Panc1 (cell line): Measurements from ENCODE around the gene PRR20G. TPM values are rescaled to one million over a fixed set of nuclear protein-coding genes. Genes with fewer than 3 reads are reported as not detected.

Experiments
- ATAC-seq: fragments of 200-7000 bp; cut with Tn5 transposase; 2 replicates; pipeline ENCODE4 v1.9.1; 2020; ENCODE audit warnings: mild to moderate bottlenecking, moderate library complexity
- BruUV-seq: library from RNA; stranded (reverse); fragments of 400-500 nt; replicated peaks from 2 replicates; lab custom pipeline; 2021; lab: Mats Ljungman, UMichigan
- CTCF ChIA-PET: fragments of 300-600 bp; sonication (Branson Sonifier 250); formaldehyde crosslinking; loops from one replicate; lab custom pipeline; 2022; ENCODE audit warnings: antibody characterized with exemption; lab: Charles Lee
- POLR2A ChIA-PET: fragments of 300-600 bp; sonication (Branson Sonifier 250); formaldehyde crosslinking; loops from one replicate; lab custom pipeline; 2022; ENCODE audit warnings: antibody characterized with exemption; lab: Charles Lee
- DNase-seq: peaks from one replicate; pipeline ENCODE4 v3.0.0-alpha.2; 2010; ENCODE audit warnings: low read depth, low spot score
- H3K27ac ChIP-seq: 2 replicates; pipeline ENCODE4 v1.5.1; 2011; ENCODE audit warnings: mild to moderate bottlenecking, low read length, inconsistent platforms
- H3K27me3 ChIP-seq: fragments of 200-500 bp; sonication (Bioruptor generic); 2 replicates; pipeline ENCODE4 v1.6.0; 2014; ENCODE audit warnings: low read length, inconsistent platforms; ENCODE audit not compliant: control insufficient read depth, insufficient read depth
- H3K36me3 ChIP-seq: fragments of 200-500 bp; sonication (Bioruptor generic); 2 replicates; pipeline ENCODE4 v1.5.1; 2014; ENCODE audit warnings: inconsistent platforms, mild to moderate bottlenecking, low read length, moderate library complexity; ENCODE audit not compliant: control insufficient read depth, insufficient read depth
- H3K4me1 ChIP-seq: 2 replicates; pipeline ENCODE4 v1.5.1; 2011; ENCODE audit warnings: inconsistent platforms, mild to moderate bottlenecking, low read length, moderate library complexity; ENCODE audit not compliant: control insufficient read depth, insufficient read depth
- H3K4me3 ChIP-seq, 2 experiments: 2 replicates each; pipeline ENCODE4 v1.5.1; 2011 to 2012; ENCODE audit warnings: low read depth in 2 of 2, low read length in 2 of 2, mild to moderate bottlenecking in 2 of 2, inconsistent platforms in 1 of 2, moderate library complexity in 1 of 2
- H3K9me3 ChIP-seq: fragments of 200-500 bp; sonication (Bioruptor generic); 2 replicates; pipeline ENCODE4 v1.5.1; 2014; ENCODE audit warnings: low read depth, mild to moderate bottlenecking, inconsistent platforms, low read length, moderate library complexity; ENCODE audit not compliant: control insufficient read depth, insufficient read depth
- POLR2AphosphoS5 ChIP-seq: IDR thresholded peaks from 2 replicates; pipeline ENCODE4 v1.6.1; 2012; ENCODE audit warnings: mild to moderate bottlenecking, low read depth, low read length, moderate library complexity
- SIN3A ChIP-seq: IDR thresholded peaks from 2 replicates; pipeline ENCODE4 v1.6.1; 2012; ENCODE audit warnings: low read depth, mild to moderate bottlenecking, low read length, moderate library complexity, borderline replicate concordance; ENCODE audit not compliant: insufficient read depth
- TCF7L2 ChIP-seq: IDR thresholded peaks from 2 replicates; pipeline ENCODE4 v1.6.1; 2011; ENCODE audit warnings: mild to moderate bottlenecking, low read depth, low read length, inconsistent platforms
- in situ Hi-C: cut with HindIII; loops from 2 replicates; pipeline ENCODE4 v1.10.0; 2016; ENCODE audit warnings: low sequenced_read_pairs, low pct_unique_long_range_greater_than_20kb
- intact Hi-C: fragments of 100-400 bp; cut with micrococcal nuclease; formaldehyde crosslinking; loops from one replicate; pipeline ENCODE4 v1.10.0; 2022; ENCODE audit not compliant: unreplicated experiment
- total RNA-seq: library from RNA; stranded (reverse); gene quantifications from one replicate; pipeline ENCODE4 v1.2.1, GENCODE V29; 2021; ENCODE audit not compliant: unreplicated experiment
- TF ChIP-seq, protein P1 (sequence below), 2 experiments: IDR thresholded peaks; 2 replicates each; pipeline ENCODE4 v1.6.1; 2011 to 2012; ENCODE audit warnings: low read depth in 2 of 2, control low read depth in 1 of 2, low read length in 1 of 2, mild to moderate bottlenecking in 1 of 2, moderate library complexity in 1 of 2; ENCODE audit not compliant: insufficient read depth in 1 of 2
- TF ChIP-seq, protein P2 (sequence below): fragments of 450-650 bp; IDR thresholded peaks from 2 replicates; pipeline ENCODE4 v1.5.1; 2017; ENCODE audit warnings: mild to moderate bottlenecking

PRR20G gene
- total RNA-seq, 1 experiment from 2014 or later = not detected

DNA sequence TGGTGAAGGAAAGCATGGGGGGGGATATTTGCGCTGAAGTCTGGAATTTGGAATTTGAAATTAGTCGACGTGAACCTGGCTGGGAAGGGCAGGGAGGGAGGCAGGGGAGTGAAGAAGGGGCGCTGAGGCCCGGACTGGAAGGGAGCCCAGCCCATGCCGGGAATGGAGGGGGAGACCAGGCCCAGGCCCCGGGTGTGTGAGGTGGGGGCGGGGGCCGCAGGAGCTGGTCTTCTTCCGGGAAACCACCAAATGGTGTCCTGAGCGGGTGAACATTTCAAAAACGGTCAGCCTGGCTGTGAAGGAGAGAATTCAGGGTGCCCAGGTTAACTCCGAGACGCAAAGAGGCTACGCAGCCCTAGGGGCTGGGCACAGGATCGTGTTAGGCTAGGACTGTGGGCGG is 497 bp upstream of the PRR20G start:
- H3K4me1 ChIP-seq = no peaks in the 10 kb centered on the region; the same call in 1 of the 2 replicates
- CTCF ChIA-PET = interaction anchor here (0.6 kb wide), 1 partner anchor 21 kb away, joined by 3 read pairs; no protein-coding TSS in a partner anchor
- H3K27me3 ChIP-seq = no peaks in the 10 kb centered on the region; the same call in 1 of the 2 replicates
- ATAC-seq (no peak), DNase-seq (no peak)
- TF ChIP-seq POLR2AphosphoS5 (no peak), SIN3A (no peak), TCF7L2 (no peak)
- TF ChIP-seq, protein P1, sequence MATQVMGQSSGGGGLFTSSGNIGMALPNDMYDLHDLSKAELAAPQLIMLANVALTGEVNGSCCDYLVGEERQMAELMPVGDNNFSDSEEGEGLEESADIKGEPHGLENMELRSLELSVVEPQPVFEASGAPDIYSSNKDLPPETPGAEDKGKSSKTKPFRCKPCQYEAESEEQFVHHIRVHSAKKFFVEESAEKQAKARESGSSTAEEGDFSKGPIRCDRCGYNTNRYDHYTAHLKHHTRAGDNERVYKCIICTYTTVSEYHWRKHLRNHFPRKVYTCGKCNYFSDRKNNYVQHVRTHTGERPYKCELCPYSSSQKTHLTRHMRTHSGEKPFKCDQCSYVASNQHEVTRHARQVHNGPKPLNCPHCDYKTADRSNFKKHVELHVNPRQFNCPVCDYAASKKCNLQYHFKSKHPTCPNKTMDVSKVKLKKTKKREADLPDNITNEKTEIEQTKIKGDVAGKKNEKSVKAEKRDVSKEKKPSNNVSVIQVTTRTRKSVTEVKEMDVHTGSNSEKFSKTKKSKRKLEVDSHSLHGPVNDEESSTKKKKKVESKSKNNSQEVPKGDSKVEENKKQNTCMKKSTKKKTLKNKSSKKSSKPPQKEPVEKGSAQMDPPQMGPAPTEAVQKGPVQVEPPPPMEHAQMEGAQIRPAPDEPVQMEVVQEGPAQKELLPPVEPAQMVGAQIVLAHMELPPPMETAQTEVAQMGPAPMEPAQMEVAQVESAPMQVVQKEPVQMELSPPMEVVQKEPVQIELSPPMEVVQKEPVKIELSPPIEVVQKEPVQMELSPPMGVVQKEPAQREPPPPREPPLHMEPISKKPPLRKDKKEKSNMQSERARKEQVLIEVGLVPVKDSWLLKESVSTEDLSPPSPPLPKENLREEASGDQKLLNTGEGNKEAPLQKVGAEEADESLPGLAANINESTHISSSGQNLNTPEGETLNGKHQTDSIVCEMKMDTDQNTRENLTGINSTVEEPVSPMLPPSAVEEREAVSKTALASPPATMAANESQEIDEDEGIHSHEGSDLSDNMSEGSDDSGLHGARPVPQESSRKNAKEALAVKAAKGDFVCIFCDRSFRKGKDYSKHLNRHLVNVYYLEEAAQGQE (IDR thresholded peaks at IDR 0.05; ENCODE audit: insufficient read depth in 1 of 2, low read depth in 2 of 2, low read length in 1 of 2) = no peak
- TF ChIP-seq, protein P2, sequence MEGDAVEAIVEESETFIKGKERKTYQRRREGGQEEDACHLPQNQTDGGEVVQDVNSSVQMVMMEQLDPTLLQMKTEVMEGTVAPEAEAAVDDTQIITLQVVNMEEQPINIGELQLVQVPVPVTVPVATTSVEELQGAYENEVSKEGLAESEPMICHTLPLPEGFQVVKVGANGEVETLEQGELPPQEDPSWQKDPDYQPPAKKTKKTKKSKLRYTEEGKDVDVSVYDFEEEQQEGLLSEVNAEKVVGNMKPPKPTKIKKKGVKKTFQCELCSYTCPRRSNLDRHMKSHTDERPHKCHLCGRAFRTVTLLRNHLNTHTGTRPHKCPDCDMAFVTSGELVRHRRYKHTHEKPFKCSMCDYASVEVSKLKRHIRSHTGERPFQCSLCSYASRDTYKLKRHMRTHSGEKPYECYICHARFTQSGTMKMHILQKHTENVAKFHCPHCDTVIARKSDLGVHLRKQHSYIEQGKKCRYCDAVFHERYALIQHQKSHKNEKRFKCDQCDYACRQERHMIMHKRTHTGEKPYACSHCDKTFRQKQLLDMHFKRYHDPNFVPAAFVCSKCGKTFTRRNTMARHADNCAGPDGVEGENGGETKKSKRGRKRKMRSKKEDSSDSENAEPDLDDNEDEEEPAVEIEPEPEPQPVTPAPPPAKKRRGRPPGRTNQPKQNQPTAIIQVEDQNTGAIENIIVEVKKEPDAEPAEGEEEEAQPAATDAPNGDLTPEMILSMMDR = no peak
- no peaks in the 10 kb centered on the region for H3K9me3 ChIP-seq
- H3K4me3 ChIP-seq = no peak overlapping the region
- no peaks in the 10 kb centered on the region for H3K36me3 ChIP-seq
- POLR2A ChIA-PET = no interaction called here
- in situ Hi-C loops = no loop called here
- H3K27ac ChIP-seq = no peak overlapping the region
- no TSS peak for BruUV-seq
- intact Hi-C loops = no loop called here

DNA sequence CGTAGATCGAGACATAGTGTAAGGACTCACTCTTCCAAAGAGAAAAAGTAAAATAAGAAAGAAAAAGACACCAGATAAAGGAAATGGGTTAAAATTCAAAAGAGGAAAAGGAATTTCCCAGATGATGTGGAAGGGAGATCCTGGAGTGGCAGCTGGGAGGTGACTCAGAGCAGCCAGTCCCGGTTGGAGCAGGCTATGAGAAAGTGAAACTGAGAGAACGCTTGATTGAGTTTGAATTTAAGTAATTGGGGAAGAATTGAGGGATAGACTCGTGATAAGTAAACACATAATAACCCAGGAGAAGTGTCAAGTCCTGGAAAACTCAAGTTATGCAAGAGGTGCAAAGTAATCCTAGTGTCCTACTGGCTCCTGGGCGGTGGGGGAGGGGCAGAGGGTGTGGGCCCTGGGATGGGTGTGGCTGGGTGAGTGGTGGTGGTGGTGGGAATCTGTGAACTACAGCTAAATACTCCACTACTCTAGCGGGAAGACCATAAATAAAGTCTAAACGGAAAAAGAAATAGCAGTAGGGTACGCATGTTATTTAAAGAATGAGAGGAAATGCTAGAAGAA is 1.2 kb downstream of the PRR20G start:
- no peaks in the 10 kb centered on the region for H3K36me3 ChIP-seq
- ATAC-seq = peak; percentile 72; the same call in 1 of the 2 replicates
- H3K27ac ChIP-seq = no peak overlapping the region
- in situ Hi-C loops = no loop called here
- CTCF ChIA-PET = no interaction called here
- DNase-seq = no peak
- BruUV-seq = no TSS peak
- 0 out of 4 replicates have a peak overlapping the region, but pooled peaks of 1 of the 2 experiments have one; percentile 8 for H3K4me3 ChIP-seq
- H3K27me3 ChIP-seq = no peaks in the 10 kb centered on the region; the same call in 1 of the 2 replicates
- TF ChIP-seq POLR2AphosphoS5 (no peak), TCF7L2 (no peak), SIN3A (no peak)
- TF ChIP-seq, protein P2 = no peak
- TF ChIP-seq, protein P1 (IDR thresholded peaks at IDR 0.05; ENCODE audit: insufficient read depth in 1 of 2, low read depth in 2 of 2, low read length in 1 of 2) = no peak
- intact Hi-C loops = no loop called here
- no peaks in the 10 kb centered on the region for H3K9me3 ChIP-seq
- no peaks in the 10 kb centered on the region; the same call in 1 of the 2 replicates for H3K4me1 ChIP-seq
- POLR2A ChIA-PET = no interaction called here
